GM18520 (cell line): Measurements from ENCODE around the gene RPS18.
"Not testable (repeated sequence)": the region's sequence is repeated elsewhere in the genome, so short reads cannot be mapped to it uniquely, and the experiment has no call there.

ENCODE experiments used
- ATAC-seq: cut with Tn5 transposase; IDR thresholded peaks from one replicate; pipeline ENCODE4 v1.9.1; 2021; ENCODE audit not compliant: unreplicated experiment

RPS18 gene

DNA sequence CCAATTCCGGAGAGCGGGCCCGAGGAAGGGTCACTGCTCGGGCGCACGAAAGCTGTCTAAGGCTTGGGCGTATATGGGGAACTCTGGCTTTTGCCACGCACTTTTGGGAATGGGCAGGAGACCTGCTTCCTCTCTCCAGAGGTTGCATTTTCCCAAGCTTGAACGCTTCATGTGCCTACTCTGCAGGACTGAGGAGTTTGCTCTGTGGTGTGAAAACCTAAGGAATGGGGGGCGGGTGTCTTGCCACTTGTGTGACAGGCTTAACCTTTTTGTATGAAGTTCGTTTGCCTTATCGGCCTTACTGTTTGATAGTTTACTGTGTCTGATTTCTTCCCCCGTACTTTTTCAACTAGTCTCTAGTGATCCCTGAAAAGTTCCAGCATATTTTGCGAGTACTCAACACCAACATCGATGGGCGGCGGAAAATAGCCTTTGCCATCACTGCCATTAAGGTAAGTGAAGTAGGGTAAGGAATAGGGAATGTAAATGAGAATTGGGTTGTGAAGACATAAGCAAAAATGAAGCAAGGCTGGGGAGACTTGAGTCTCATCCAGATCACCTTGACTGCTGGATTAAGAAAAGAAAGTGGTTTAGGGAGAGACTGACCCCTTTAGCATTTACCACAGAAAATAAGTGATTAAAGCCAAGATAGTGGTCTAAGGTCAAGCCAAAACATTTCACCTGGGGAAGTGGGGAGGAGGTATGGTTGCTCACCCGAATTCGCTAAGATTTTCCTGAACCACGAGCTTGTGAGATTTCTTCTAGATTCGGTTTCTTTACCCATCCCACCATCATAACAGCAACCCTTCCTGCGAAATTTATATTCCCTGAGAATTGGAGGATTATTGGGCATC is 627 bp downstream of the RPS18 start:
- ATAC-seq, result no peak

DNA sequence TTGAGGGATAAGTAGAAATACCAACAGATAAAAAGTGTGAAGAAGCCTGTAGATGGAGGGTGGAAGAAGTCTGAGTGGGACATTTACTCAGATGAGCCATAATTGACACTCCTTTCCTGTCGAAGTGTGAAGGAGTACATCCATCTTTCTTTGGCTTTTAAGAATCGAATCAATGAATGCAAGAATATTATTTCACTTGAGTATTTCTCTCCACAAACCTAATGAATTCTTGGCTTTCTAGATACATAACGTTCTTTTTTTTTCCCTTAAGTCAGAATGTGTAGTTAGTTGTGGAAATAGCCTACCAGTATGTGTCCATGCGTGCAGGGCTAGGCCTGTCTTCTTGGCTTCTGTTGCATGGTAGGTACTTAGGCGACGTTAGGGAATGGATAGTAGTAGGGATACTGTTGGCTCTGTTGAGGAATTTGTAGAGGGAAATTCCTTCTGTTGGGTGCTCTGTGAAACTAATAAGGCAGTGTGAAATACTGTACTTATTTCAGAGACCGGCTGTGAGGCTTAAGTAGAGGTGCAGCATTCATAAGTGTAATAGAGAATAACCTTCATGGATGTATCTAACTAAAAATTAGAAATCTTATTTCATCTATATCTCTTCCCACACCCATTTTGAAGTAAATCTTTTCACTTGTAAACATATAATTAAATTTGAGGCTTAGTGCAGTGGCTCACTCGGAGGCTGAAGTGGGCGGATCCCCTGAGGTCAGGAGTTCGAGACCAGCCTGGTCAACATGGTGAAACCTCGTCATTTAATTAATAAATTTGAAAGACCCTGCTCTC is 1.5 kb downstream of the RPS18 start:
- ATAC-seq, result no peak

DNA sequence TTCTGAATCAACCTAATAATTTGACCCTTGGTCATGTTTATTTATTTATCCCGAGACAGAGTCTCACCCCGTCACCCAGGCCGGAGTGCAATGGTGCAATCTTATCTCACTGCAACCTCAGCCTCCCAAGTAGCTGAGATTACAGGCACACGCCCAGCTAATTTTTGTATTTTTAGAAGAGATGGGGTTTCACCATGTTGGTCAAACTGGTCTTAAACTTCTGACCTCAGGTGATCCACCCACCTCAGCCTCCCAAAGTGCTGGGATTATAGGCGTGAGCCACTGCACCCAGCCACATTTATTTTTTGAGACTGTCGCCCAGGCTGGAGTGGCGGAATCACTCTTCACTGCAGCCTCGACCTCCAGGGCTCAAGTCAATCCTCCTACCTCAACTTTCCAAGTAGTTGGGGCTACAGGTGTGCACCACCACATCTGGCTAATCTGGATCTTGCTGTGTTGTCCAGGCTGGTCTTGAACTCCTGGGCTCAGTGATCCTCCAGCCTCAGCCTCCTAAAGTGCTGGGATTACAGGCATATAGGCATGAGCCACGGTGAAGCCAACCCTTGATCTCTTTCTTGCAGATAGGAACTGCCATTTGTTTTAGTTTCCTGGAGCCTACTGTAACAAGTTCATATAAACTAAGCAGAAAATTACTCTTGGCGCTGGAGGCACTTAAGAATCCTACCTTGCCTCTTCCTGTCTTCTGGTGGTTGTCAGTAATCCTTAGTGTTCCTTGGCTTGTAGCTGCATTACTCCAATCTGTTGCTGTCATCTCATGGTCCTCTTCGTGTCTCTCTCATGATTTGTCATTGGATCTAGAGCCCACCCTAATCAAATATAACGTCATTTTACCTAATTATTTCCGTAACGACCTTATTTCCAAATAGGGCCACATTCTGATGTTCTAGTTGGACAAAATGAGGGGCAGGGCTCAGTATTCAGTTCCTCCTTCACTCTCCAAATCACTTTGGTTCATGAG is 2.3 kb downstream of the RPS18 start:
- ATAC-seq, result no peak

DNA sequence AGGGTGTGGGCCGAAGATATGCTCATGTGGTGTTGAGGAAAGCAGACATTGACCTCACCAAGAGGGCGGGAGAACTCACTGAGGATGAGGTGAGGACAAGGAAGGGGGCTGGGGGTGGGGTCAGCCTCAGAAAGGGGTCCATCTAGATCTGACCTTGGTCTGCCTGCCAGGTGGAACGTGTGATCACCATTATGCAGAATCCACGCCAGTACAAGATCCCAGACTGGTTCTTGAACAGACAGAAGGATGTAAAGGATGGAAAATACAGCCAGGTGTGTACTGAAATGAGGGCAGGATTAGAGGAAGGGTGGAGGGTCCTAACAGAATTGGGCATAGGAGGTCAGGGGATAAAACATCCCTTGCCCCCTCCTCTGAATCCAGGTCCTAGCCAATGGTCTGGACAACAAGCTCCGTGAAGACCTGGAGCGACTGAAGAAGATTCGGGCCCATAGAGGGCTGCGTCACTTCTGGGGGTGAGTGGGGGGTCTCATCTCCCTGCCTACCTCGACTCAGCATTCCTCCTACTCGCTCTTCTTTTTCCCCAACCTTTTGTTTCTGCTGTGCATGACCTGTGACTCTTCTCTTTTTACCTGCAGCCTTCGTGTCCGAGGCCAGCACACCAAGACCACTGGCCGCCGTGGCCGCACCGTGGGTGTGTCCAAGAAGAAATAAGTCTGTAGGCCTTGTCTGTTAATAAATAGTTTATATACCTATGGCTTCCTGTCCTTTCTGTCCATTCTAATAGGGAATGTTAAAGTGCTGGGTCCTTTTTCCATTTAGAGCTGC is 4.1 kb downstream of the RPS18 start:
- not testable (repeated sequence) for ATAC-seq

DNA sequence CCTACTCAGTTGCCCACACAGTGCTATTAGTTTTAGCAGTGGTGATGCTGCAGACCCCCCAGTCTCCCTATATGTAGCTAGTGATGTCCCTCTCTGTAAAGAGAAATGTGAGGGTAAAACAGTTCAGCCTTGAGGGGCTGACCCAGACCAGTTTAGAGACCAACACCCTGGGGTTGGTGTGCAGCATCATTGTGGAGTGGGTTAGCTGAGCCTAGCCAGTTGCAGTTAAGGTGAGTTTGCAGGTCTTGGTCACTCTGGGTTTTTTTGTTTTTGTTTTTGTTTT is 4.6 kb downstream of the RPS18 start:
- ATAC-seq, result no peak

DNA sequence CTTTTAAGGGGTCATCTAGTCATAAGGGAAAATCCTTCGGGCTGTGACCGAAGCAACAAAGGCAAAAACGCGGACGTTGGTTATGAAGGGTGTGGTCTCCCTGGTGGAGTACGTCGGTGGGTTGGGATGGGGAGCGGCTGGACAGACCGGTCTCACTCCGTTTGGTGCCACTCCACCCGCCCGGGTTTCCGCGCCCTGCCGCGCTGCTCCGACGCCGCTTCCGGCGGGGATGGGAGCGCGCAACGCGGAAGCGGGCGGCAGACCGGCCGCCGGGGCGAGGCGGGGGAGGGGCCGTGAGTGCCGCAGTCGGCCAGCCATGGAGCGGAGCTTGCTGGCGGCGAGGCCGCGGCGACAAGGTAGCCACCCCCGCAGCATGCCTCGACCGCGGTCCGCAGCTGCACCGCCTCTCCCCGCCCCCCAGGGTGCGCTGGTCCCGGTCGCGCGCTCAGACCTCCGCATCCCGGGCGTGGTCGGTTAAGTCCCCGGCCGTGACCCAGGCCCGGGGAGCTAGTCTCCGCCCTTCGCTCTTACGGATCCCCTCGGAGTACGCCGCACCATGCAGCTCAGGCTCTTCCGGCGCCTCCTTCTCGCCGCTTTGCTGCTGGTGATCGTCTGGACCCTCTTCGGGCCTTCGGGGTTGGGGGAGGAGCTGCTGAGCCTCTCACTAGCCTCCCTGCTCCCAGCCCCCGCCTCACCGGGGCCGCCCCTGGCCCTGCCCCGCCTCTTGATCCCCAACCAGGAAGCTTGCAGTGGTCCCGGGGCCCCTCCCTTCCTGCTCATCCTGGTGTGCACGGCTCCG is 5.2 kb downstream of the RPS18 start, which contains the start of gene B3GALT4:
TSS of gene B3GALT4 (plus strand) at position 260 of the 799 bp plus-strand sequence. CDS start at position 557, 297 bp downstream.
- peak; percentile 42 for ATAC-seq

DNA sequence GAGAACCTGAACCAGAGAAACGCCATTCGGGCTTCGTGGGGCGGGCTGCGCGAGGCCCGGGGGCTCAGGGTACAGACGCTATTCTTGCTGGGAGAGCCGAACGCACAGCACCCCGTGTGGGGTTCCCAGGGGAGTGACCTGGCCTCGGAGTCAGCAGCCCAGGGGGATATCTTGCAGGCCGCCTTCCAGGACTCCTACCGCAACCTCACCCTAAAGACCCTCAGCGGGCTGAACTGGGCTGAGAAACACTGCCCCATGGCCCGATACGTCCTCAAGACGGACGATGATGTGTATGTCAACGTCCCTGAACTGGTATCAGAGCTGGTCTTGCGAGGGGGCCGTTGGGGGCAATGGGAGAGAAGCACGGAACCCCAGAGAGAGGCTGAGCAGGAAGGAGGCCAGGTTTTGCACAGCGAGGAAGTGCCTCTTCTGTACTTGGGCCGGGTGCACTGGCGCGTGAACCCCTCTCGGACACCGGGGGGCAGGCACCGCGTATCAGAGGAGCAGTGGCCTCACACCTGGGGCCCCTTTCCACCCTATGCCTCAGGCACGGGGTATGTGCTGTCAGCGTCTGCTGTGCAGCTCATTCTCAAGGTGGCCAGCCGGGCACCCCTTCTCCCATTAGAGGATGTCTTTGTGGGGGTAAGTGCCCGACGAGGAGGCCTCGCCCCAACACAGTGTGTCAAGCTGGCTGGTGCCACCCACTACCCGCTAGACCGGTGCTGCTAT is 6.0 kb downstream of the RPS18 start:
- peak; percentile 10 for ATAC-seq

DNA sequence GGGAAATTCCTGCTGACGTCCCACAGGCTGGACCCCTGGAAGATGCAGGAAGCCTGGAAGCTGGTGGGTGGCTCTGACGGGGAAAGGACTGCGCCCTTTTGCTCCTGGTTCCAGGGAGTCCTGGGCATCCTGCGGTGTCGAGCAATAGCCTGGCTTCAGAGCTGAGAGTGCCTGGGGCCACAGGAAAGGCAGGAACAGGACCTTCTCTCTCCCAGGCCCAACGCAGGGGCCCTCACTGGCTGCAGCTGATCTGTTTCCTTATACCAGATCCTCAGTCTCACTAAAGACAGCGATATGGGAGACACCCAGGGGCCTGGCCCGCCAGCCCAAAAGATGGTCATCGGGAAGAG is 6.5 kb downstream of the RPS18 start:
- no peak for ATAC-seq

DNA sequence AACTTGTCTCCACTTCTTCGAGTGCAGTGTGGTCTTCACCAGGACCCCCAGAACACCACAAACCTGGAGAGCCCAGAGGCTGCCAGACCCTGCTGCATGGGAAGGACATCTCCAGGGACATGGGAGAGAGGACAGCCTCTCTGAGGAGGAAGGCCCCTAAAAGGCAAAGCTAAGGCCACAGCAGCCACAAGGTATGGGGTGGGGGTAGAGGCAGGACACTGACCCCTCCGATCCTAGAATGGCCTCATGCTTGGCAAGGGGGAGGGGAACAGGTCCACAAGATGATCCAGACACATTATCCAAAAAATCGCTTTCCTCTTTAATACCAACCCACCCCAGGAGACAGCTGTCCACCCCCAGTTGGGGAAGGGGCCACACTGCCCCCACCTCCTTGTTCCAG is 6.9 kb downstream of the RPS18 start:
- no peak for ATAC-seq

DNA sequence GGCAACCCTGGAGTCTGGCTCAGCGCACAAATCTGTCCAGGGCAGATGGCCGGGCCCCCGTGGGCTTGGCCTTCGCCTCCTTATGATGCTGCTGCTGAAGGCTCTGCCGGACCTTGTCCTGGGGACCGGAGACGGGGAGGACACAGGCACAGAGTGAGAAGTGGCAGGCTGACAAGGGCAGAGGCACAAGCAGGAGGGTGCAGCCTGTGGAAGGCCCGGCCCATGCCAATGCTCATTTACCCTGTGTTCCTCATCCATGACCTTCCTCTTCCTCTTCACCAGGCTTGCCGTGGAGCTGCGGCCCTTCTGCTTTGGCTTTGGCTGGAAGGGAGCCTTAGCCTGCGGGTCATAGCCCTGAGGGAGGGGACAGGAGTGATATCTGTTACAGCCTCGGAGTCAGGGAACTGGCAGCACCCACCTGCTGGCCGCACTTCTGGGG is 7.4 kb downstream of the RPS18 start:
- ATAC-seq, result no peak

DNA sequence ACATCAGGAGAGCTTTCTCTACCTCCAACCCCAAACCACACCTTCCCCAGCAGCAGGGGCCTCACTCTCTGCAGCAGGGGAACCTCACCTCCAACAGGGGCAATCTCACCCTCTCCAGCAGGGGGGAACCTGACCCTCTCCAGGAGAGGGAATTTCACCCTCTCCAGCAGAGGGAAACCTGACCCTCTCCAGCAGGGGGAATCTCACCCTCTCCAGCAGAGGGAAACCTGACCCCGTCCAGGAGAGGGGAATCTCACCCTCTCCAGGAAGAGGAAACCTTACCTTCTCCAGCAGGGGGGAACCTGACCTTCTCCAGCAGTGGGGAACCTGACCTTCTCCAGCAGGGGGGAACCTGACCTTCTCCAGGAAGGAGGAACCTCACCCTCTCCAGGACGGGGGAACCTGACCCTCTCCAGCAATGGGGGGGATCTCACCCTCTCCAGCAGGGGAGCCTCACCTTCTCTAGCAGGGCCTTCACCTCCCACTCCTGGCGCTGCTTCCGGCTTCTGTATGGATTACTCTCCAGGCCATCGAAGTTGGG is 8.2 kb downstream of the RPS18 start:
- no peak for ATAC-seq

DNA sequence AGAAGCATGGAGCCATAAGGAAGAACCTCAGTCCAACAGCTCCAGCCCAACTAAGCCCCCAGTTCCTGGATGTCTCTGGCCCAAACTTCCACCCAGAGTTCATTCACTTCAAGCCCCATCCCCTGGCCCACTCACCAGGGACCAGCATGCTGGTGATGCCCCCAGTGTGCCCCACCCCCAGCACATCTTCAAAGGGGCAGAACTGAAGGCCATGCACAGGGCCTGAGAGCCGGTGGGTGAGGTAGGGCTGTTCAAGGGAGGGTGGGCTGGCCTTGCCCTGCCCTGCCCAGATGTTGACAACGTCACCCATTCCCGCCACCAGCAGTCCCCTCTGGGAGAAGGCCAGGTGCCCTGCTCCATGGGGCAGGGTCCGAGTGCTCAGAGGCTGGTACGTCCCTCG is 8.7 kb downstream of the RPS18 start:
- ATAC-seq, result no peak

DNA sequence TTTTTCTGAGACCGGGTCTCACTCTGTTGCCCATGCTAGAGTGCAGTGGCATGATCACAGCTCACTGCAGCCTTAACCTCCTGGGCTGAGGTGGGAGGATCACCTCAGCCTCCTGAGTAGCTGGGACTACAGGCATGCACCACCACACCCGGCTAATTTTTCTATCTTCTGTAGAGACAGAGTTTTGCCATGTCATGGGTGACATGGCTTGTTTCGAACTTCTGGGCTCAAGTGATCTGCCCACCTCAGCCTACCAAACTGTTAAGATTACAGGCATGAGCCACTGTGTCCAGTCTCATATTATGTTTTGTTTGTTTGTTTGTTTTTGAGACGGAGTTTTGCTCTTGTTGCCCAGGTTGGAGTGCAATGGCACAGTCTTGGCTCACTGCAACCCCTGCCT is 13.3 kb downstream of the RPS18 start:
- ATAC-seq, result not testable (repeated sequence)

DNA sequence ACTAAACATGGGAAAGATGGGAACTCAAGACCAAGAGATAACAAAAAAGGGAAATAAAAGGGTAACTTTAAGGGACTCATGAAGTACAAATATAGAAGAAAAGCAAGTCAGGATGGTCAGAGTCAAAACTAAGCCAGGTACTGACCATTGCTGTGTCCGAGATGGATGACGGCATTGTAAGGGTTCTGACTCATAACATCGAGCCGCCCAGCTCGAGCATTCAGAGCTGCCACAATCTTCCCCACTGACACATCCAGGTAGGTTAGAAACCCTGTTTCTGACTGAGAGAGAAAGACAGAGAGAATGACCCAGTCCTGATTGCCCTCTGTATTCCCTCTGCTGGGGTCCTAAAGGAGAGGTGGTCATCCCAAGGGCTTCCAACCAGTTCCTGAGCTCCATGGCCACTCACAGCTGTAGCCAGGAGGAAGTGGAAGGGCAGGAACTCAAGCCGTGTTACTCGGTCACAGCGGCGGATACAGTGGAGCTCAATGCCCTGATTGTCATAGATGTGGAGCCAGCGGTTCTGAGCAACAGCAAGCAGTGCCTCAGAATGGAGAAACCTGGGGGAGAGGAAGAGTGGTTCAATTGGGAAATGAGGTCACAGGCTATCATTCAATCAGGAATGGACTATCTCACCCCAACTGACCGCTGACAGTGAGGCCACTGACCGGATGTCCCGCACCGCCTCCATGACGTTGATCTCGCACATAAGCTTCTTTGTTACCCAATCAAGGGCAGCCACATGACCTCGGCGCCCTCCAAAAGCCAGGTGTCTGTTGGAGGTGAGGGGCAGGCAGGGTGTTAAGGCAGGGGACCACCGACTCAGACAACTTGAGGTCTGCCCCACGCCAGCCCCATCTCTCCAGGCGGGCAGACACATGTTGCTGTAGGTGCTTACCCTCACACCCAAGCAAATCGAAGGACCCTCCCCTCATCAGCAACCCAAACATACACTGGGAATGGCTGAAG is 15.4 kb downstream of the RPS18 start:
- ATAC-seq, result no peak

DNA sequence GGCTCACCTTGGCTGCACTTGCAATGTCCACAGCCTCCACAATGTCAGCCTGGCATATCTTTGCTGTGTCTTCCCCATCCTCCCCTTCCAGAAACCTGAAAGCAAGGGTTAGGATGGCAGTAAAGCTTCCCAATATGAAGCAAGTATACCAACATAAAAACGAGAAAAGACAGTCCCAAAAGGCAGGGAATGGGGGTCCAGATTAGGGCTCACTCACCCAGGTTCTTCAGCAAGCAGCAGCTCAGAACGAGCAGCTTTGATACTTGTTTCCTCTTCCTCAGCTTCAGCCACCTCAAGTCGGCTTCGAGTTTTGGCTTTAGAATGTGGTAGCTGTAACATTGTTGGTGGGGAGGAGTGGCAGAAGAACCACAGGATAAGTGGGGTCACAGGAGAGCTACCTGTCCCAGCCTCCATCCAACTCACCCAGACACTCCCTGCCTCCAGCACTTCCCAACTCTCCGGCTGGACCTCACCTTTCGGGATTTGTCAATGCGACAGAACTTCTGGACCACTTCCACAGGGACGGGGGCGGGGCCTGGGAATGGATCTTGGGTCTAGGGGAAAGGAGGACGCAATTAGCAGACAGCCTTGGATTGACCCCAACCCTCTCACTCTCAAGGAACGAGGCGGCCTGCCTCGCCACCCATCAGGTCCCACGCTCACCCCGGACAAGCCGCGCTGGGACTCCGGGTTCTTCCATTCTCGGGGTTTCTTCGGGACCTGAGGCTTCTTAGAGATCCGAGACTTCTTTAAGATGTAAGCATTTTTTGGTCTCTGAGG is 16.5 kb downstream of the RPS18 start:
- ATAC-seq, result no peak

DNA sequence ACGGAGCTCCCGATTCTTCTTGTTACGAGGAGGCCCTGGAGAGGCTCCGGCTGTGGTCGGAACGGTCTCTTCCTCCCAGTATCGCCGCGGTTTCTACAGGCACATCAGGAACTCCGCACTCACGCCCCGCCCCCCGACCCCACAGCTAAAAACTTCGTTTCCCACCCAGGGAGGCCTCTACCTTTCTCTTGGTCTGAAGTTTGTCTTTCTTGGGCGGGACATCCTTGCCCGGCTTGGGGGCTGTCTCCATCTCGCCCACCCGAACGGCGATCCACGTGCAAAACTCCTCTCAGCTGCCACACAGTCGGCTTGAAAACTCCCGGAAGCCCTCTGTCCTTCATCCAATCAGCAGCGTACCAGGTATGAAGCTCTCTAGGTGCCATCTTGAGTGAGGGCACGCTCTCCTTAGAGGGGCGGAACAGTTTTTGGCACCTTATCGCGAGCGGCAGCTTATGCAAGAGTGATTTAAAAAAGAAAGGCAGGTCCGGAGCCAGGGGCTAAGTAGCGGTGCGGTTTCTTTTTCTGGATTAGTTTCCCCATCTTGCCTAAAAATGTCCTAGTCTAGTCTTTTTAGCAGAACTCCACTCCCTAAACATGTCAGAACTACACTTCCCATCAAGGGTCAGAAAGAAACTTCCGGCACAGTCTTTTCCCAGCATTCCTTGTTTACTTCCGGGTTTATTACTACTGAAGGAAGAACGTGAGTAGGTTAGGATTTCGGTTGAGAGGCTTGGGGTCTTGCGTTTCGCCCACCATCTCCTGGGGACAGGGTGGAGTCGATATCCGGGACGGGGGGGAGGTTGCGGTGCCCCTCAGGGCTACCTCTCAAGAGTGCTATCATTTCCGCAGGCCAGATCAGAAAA is 17.3 kb downstream of the RPS18 start, which contains the start of the genes PFDN6 and WDR46:
TSS of gene PFDN6 (plus strand) at position 681 of the 863 bp plus-strand sequence. CDS start 256 bp downstream, outside the sequence.
TSS of gene WDR46 (minus strand) at position 319 of the 863 bp plus-strand sequence. CDS start at position 250, 69 bp downstream.
- peak; percentile 84 for ATAC-seq
